ENCODE measurements around the gene EXOC2.

DNA sequence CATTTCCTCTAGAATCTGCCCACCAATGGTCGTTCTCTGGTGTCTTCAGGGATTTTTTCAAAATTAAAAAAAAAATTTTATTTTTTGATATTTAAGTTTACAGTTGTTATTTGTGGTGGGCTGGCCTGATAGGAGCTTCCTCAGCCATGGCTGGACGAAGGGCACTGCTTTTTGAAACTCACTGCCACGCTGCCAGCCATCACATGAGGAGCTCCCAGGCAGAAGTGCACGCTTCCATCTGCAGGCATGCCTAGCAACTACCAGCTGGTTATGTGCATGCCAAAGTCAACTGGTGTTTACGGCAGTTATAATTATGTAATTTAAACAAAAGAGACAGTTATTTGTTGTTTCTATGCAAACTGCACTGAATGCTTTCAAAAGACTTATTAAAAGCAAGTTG is 196.3 kb downstream of the EXOC2 start:
- TF ChIP-seq POLR2A (IDR thresholded peaks at IDR 0.05) = no peak
- TF ChIP-seq, protein P1, sequence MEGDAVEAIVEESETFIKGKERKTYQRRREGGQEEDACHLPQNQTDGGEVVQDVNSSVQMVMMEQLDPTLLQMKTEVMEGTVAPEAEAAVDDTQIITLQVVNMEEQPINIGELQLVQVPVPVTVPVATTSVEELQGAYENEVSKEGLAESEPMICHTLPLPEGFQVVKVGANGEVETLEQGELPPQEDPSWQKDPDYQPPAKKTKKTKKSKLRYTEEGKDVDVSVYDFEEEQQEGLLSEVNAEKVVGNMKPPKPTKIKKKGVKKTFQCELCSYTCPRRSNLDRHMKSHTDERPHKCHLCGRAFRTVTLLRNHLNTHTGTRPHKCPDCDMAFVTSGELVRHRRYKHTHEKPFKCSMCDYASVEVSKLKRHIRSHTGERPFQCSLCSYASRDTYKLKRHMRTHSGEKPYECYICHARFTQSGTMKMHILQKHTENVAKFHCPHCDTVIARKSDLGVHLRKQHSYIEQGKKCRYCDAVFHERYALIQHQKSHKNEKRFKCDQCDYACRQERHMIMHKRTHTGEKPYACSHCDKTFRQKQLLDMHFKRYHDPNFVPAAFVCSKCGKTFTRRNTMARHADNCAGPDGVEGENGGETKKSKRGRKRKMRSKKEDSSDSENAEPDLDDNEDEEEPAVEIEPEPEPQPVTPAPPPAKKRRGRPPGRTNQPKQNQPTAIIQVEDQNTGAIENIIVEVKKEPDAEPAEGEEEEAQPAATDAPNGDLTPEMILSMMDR (IDR thresholded peaks at IDR 0.05) = no peak

Measured in adrenal gland (tissue), 5 donors.